BLaER1 (cell line): ENCODE measurements around the gene EIPR1.

Experiments used
- H3K27ac ChIP-seq: shearing (Covaris generic); formaldehyde crosslinking; 2 replicates; pipeline ENCODE4 v1.8.1; 2022
- H3K27me3 ChIP-seq: shearing (Covaris generic); formaldehyde crosslinking; 2 replicates; pipeline ENCODE4 v1.8.1; 2022
- H3K36me3 ChIP-seq: shearing (Covaris generic); formaldehyde crosslinking; 2 replicates; pipeline ENCODE4 v1.8.1; 2022
- H3K4me1 ChIP-seq: shearing (Covaris generic); formaldehyde crosslinking; 2 replicates; pipeline ENCODE4 v1.8.1; 2022
- H3K4me2 ChIP-seq: shearing (Covaris generic); formaldehyde crosslinking; 2 replicates; pipeline ENCODE4 v1.8.1; 2022
- H3K4me3 ChIP-seq: shearing (Covaris generic); formaldehyde crosslinking; 2 replicates; pipeline ENCODE4 v1.8.1; 2022
- H3K9ac ChIP-seq: shearing (Covaris generic); formaldehyde crosslinking; 2 replicates; pipeline ENCODE4 v1.8.1; 2022
- H3K9me3 ChIP-seq: shearing (Covaris generic); formaldehyde crosslinking; 2 replicates; pipeline ENCODE4 v1.8.1; 2022
- H4K20me1 ChIP-seq: shearing (Covaris generic); formaldehyde crosslinking; 2 replicates; pipeline ENCODE4 v1.8.1; 2022
- Cebpa-rat ChIP-seq: shearing (Covaris generic); IDR thresholded peaks from 2 replicates; pipeline ENCODE4 v1.8.1; 2022

The EIPR1 gene

GRCh38 chr2:3180082-3180908, 197.3 kb downstream of the EIPR1 start:
- peak overlapping the region; percentile 38; the same call in 1 of the 2 replicates for H3K27ac ChIP-seq
- no peak overlapping the region for H3K9ac ChIP-seq
- peaks cover 21% of the 10 kb centered on the region for H4K20me1 ChIP-seq
- peak overlapping the region; percentile 73; the same call in 1 of the 2 replicates for H3K4me2 ChIP-seq
- no peaks in the 10 kb centered on the region for H3K27me3 ChIP-seq
- no peak overlapping the region for H3K4me3 ChIP-seq
- peaks cover 42% of the 10 kb centered on the region; the same call in 1 of the 2 replicates for H3K36me3 ChIP-seq
- H3K4me1 ChIP-seq: peaks cover 50% of the 10 kb centered on the region
- no peak for TF ChIP-seq Cebpa-rat
- H3K9me3 ChIP-seq: no peaks in the 10 kb centered on the region

GRCh38 chr2:3179626-3180025, 198.0 kb downstream of the EIPR1 start:
- Histone ChIP-seq H3K4me2 (peak overlapping the region; percentile 73), H3K9me3 (no peaks in the 10 kb centered on the region), H3K4me1 (peaks cover 57% of the 10 kb centered on the region), H3K27ac (peak overlapping the region; percentile 38; the same call in 1 of the 2 replicates), H4K20me1 (peaks cover 21% of the 10 kb centered on the region), H3K4me3 (no peak overlapping the region), H3K36me3 (peaks cover 36% of the 10 kb centered on the region; the same call in 1 of the 2 replicates), H3K9ac (no peak overlapping the region), H3K27me3 (no peaks in the 10 kb centered on the region)
- TF ChIP-seq Cebpa-rat: no peak

- Histone ChIP-seq H3K4me3 (no peak overlapping the region), H3K27ac (peak overlapping the region; percentile 58), H3K9ac (no peak overlapping the region), H3K4me1 (peaks cover 61% of the 10 kb centered on the region), H3K9me3 (no peaks in the 10 kb centered on the region), H3K36me3 (peaks cover 34% of the 10 kb centered on the region; the same call in 1 of the 2 replicates), H4K20me1 (peaks cover 21% of the 10 kb centered on the region), H3K4me2 (peak overlapping the region; percentile 73), H3K27me3 (no peaks in the 10 kb centered on the region)
- no peak for TF ChIP-seq Cebpa-rat
Observed at GRCh38 chr2:3179208-3179607, 198.4 kb downstream of the EIPR1 start.

DNA sequence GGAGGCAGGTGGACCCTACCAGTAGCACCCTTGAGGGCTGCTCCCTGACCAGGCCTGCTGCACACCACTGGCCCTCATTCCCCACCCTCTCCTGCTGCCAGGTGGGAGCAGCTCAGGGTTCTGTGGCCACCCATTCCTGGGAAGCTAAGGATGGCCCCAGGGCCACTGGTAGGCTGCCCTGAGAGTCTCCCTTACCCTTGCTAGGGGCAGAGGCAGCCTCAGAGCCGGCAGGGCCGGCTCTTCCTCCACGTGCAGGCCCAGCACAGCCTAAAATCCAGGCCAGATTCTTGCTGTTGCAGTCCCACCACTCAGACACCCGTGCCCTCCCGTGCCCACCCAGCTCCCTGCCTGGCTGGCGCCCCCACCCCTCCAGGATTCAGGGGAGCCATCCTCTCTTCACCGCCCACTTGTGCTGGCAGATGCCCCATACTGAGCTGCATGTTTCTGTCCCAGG, 199.0 kb downstream of the EIPR1 start:
- Histone ChIP-seq H3K9ac (no peak overlapping the region), H3K4me2 (peak overlapping the region; percentile 73), H3K27ac (peak overlapping the region; percentile 58), H3K4me3 (no peak overlapping the region), H3K27me3 (no peaks in the 10 kb centered on the region), H4K20me1 (peaks cover 21% of the 10 kb centered on the region), H3K9me3 (no peaks in the 10 kb centered on the region), H3K4me1 (peaks cover 67% of the 10 kb centered on the region), H3K36me3 (peaks cover 32% of the 10 kb centered on the region; the same call in 1 of the 2 replicates)
- TF ChIP-seq Cebpa-rat: no peak

DNA sequence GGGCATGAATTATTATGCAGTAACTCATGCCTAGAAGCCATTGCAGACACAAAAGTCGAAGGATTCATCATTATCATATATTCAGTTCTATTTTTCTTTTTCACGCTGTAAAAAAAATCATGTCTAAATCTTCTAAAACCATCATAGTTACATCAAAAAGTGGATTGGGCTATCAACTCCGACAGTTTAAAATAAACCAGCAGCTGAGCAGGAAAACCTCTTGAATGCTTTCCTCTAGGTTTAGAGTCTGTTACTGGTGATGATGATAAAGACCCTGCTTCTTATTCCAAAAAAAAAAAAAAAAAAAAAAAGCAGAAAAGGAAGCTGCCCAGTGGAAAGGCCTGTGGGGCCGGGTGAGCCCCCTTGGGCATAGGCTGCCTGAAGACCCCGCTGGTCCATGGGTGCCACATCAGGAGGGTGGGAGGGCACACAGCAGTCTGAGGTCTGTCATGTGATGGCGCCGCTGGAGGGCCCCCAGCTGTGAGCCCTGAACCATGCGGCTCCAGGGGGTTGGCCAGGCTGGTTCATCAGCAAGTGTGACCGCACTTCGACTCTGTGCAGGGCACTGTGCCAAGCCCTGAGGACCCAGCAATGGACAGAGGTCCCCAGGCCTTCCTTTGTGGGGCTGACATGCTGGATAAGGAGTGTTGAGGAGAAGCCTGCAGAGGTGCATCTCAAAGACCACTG, 199.6 kb downstream of the EIPR1 start:
- H3K27ac ChIP-seq: peak overlapping the region; percentile 58
- peaks cover 21% of the 10 kb centered on the region for H4K20me1 ChIP-seq
- TF ChIP-seq Cebpa-rat: no peak
- no peak overlapping the region for H3K9ac ChIP-seq
- peak overlapping the region; percentile 73 for H3K4me2 ChIP-seq
- no peaks in the 10 kb centered on the region for H3K9me3 ChIP-seq
- H3K36me3 ChIP-seq: peaks cover 38% of the 10 kb centered on the region
- peaks cover 71% of the 10 kb centered on the region for H3K4me1 ChIP-seq
- H3K4me3 ChIP-seq: no peak overlapping the region
- H3K27me3 ChIP-seq: no peaks in the 10 kb centered on the region

GRCh38 chr2:3176869-3177255, 200.8 kb downstream of the EIPR1 start:
- H4K20me1 ChIP-seq: peaks cover 21% of the 10 kb centered on the region
- H3K27me3 ChIP-seq: no peaks in the 10 kb centered on the region
- H3K27ac ChIP-seq: peak overlapping the region; percentile 50
- no peak overlapping the region for H3K4me3 ChIP-seq
- no peaks in the 10 kb centered on the region for H3K9me3 ChIP-seq
- no peak overlapping the region for H3K9ac ChIP-seq
- no peak for TF ChIP-seq Cebpa-rat
- H3K4me2 ChIP-seq: peak overlapping the region; percentile 73
- peaks cover 46% of the 10 kb centered on the region for H3K36me3 ChIP-seq
- peaks cover 71% of the 10 kb centered on the region for H3K4me1 ChIP-seq

DNA sequence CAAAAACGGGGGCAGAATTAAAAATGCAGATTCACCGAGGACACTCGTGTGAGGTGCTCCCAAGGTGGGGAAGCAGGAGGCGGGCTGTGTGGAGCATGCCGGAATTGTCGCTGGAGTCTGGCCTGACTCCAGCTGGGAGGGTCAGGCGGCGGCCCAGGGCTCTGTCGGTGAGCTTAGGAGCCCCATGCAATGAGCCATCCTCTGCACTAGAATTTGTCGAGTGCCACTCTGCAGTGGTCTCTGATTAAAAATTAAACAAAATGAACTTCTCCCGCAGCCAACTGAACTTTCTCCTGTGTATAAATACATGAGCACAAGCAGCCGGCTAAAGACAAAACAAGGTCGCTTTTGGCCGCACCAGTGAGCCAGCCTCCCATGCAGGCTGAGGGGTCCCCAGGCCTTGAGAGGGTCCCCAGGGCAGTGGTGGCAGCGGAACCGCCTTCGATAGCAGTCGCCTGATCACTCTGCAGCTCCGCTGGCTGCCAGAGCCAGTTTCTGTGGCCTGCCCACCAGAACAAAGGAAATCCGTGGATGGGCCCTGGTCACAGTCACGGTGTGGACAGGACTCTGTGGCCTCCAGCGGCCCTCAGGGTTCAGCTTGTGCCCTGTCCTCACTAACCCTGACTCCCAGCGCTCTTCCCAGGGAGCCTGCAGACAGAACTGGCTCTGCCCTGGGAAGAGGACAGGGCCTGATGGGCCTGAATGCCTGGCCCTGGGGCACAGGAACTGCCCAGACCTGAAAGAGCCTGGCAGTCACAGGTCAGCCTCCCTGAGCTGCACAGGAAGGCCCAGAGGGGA, 201.3 kb downstream of the EIPR1 start:
- H4K20me1 ChIP-seq: peaks cover 17% of the 10 kb centered on the region
- peak overlapping the region; percentile 50 for H3K27ac ChIP-seq
- no peak overlapping the region for H3K4me3 ChIP-seq
- no peaks in the 10 kb centered on the region for H3K9me3 ChIP-seq
- peaks cover 46% of the 10 kb centered on the region for H3K36me3 ChIP-seq
- peaks cover 71% of the 10 kb centered on the region for H3K4me1 ChIP-seq
- peak overlapping the region; percentile 73 for H3K4me2 ChIP-seq
- H3K27me3 ChIP-seq: no peaks in the 10 kb centered on the region
- TF ChIP-seq Cebpa-rat: no peak
- H3K9ac ChIP-seq: no peak overlapping the region

DNA sequence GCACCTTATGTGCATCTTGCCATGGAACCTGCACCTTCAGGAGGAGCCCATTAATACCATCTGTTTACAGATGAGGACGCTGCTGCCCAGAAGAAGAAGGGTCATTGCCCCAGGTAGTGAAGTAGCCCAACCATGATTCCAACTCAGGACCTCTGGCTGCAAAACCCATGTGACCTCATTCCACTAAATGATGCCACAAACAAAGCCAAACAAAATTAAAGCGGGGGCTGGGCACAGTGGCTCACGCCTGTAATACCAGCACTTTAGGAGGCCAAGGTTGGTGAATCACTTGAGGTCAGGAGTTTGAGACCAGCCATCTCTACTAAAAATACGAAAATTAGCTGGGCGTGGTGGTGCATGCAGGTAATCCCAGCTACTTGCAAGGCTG, 202.1 kb downstream of the EIPR1 start:
- no peak overlapping the region for H3K4me3 ChIP-seq
- H3K9ac ChIP-seq: no peak overlapping the region
- no peak for TF ChIP-seq Cebpa-rat
- peaks cover 10% of the 10 kb centered on the region for H4K20me1 ChIP-seq
- H3K27ac ChIP-seq: no peak overlapping the region
- no peaks in the 10 kb centered on the region for H3K27me3 ChIP-seq
- H3K4me2 ChIP-seq: peak overlapping the region; percentile 73
- no peaks in the 10 kb centered on the region for H3K9me3 ChIP-seq
- peaks cover 46% of the 10 kb centered on the region for H3K36me3 ChIP-seq
- peaks cover 71% of the 10 kb centered on the region for H3K4me1 ChIP-seq
